T1000 (cell line): ENCODE data around the gene OLAH.
A peak's percentile ranks its signal among the peaks of the same experiment; 100 is the strongest.

ENCODE experiments used
- DNase-seq: peaks from one replicate; lab custom pipeline; 2025; ENCODE audit warnings: mixed read lengths; lab: John Stamatoyannopoulos, UW

Gene OLAH

GRCh38 chr10:15069230-15069629 lies 25.5 kb downstream of the OLAH start:
- DNase-seq, result no peak

- no peak for DNase-seq
Measured at GRCh38 chr10:15072358-15072757, 28.6 kb downstream of the OLAH start.

DNA sequence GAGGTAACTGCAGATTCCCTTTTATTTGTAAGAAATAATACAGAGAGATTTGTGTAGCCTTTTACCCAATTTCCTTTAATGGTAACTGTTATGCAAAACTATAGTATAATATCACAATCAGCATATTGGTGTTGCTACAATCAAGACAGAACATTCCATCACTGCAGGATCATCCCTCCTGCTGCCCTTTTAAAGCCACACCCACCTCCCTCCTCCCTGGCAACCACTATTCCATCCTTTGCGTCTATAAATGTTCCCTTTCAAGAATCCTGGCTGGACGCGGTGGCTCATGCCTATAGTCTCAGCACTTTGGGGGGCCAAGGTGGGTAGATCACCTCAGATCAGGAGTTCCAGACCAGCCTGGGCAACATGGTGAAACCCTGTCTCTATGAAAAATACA lies 31.7 kb downstream of the OLAH start:
- no peak for DNase-seq

- DNase-seq, result no peak
Measured at GRCh38 chr10:15083674-15084501, 40.1 kb downstream of the OLAH start.

GRCh38 chr10:15084502-15084922 lies 40.8 kb downstream of the OLAH start:
- peak; percentile 99 for DNase-seq

- peak; percentile 98 for DNase-seq
Measured at GRCh38 chr10:15088428-15089261, 44.9 kb downstream of the OLAH start, which contains the start of gene ACBD7. Gene ACBD7, minus strand, starts transcription at chr10:15088776. Its CDS starts 48 bp downstream, at chr10:15088728.

DNA sequence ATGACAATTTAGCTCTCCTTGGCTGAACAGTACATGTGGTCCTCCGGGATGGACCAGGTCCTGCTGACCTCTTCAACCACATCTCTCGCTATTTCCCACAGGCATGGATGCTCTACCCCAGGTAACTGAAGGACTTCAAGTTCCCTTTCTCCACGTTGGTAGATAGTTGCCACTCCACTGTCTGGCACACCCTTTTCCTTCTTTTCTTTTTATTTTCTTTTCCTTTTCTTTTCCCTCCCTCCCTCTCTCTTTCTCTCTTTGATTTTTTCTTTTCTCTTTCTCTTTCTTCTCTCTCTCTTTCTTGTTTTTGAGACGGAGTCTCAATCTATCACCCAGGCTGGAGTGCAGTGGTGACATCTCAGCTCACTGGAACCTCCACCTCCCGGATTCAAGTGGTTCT lies 47.7 kb downstream of the OLAH start:
- no peak for DNase-seq

- no peak for DNase-seq
Measured at GRCh38 chr10:15092855-15093408, 49.2 kb downstream of the OLAH start.

- DNase-seq, result no peak
Measured at GRCh38 chr10:15096661-15097010, 52.9 kb downstream of the OLAH start.

- DNase-seq, result peak; percentile 100
Measured at GRCh38 chr10:15097011-15097812, 53.5 kb downstream of the OLAH start, which contains the start of gene RPP38. Gene RPP38, plus strand, starts transcription at chr10:15097355. Its CDS starts 5,960 bp downstream, at chr10:15103315.

GRCh38 chr10:15099886-15100285 lies 56.1 kb downstream of the OLAH start:
- no peak for DNase-seq

DNA sequence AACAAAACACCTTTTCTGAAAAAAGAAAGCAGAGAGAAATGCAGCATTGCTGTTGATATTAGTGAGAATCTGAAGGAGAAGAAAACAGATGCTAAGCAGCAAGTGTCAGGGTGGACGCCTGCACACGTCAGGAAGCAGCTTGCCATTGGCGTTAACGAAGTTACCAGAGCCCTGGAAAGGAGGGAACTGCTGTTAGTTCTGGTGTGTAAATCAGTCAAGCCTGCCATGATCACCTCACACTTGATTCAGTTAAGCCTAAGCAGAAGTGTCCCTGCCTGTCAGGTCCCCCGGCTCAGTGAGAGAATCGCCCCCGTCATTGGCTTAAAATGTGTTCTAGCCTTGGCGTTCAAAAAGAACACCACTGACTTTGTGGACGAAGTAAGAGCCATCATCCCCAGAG lies 59.8 kb downstream of the OLAH start:
- no peak for DNase-seq

DNA sequence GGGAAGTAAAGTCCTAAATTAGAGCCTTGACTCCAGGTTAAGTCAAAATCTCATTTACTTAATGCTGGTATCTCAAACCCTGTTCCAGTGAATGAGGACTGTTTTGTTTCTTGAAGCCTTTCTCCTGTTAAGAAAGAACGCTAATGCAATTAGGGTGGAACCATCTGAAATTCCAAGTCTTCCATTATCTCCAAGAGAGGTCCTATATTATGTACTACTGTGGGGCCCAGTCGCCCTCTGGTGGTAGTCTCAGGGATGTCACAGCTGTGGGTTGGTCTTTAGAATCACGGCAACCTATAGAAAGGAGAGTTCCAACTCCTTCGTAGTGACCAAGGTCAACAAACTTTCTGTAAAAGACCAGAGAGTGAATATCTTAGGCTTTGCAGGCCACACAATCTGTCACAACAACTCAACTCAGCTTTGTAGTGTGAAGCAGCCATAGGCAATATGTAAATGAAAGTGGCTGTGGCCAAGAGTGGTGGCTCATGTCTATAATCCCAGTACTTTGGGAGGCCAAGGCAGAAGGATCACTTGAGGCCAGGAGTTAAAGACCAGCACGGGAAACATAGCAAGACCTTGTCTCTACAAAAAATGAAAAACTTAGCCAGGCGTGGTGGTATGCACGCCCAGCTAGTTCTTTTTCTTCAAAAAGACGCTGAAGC lies 62.7 kb downstream of the OLAH start:
- DNase-seq, result peak; percentile 93

- no peak for DNase-seq
Measured at GRCh38 chr10:15112657-15113056, 68.9 kb downstream of the OLAH start.

GRCh38 chr10:15113766-15114165 lies 70.0 kb downstream of the OLAH start:
- no peak for DNase-seq

DNA sequence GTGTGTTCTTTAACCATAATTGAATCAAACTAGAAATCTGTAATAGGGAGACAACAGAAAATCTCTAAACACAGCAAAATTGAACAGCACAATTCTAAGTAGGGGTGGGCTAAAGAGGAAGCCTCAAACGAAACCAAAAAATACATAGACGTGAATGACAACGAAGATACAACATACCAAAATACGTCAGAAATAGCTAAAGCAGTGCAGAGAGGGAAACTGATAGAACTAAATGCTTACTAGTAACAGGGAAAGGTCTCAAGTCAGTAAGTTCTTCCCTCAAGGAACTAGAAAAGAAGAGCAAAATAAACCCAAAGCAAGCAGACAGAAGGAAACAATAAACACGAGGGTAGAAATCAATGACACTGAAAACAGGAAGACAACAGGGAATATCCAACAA lies 72.5 kb downstream of the OLAH start:
- DNase-seq, result no peak

GRCh38 chr10:15118615-15119014 lies 74.9 kb downstream of the OLAH start:
- no peak for DNase-seq

DNA sequence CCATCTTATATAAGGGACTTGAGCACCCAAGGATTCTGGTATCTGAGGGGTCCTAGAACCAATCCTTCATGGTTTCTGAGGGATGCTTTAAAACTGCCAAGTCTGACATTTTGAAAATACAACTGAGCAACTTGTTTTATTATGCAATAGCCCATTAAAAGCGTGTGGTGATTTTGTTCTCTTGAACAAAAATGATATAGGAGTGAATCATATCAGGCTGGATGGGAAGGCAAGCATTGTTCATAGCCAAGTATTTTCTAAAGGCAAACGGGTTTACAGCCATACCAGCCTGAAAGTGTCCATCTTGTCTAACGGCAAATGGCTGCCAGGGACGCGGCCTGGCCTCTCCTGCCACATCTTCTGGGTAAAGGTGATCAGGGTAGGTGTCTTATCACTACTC lies 76.8 kb downstream of the OLAH start:
- no peak for DNase-seq

GRCh38 chr10:15121707-15122106 lies 78.0 kb downstream of the OLAH start:
- DNase-seq, result no peak

DNA sequence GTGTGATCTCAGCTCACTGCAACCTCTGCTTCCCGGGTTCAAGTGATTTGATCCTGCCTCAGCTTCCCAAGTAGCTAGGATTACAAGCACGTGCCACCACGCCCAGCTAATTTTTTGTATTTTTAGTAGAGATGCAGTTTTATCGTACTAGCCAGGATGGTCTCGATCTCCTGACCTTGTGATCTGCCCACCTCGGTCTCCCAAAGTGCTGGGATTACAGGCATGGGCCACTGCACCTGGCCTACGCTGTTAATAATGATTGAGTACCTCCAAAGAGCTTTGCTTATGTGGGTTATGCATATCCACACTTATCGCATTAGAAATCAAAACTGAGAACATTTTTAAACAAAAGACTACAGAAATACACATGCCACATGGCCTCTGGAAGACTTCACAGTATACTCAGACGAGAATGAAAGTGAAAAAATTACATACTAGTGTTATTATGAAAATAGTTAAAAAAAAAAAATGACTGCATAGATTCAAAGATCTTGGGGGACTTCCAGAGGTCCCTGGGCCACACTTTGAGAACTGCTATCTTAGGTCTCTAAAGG lies 78.8 kb downstream of the OLAH start:
- DNase-seq, result no peak
